Activated T-cell treated with anti-CD3 and anti-CD28 coated beads for 1 hour (primary cell): ENCODE data around the gene FCMR.
"Not testable (repeated sequence)": the region's sequence is repeated elsewhere in the genome, so short reads cannot be mapped to it uniquely, and the experiment has no call there.

Source experiments
- DNase-seq: peaks from one replicate; pipeline ENCODE4 v3.0.0-alpha.2; 2020; ENCODE audit warnings: low read depth

Gene FCMR

DNA sequence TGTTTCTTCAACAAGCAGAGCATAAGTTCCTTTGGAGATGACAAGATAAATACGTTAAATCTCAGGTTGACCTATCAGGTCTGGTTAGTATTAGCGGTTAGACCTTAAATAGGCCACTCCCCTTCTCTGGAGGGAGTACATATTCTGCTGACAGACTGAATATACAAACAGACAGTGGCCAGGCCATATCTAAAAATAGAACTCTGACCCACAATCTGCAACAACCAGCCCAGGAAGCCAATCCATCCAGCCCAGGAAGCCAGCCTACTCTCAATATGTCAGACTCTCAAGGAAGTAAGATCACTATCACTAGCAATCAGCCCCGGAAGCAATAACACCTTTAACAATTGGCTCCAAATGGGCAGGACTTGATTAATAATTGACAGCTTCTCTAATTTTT is 49.6 kb downstream of the FCMR start:
- DNase-seq, result no peak

DNA sequence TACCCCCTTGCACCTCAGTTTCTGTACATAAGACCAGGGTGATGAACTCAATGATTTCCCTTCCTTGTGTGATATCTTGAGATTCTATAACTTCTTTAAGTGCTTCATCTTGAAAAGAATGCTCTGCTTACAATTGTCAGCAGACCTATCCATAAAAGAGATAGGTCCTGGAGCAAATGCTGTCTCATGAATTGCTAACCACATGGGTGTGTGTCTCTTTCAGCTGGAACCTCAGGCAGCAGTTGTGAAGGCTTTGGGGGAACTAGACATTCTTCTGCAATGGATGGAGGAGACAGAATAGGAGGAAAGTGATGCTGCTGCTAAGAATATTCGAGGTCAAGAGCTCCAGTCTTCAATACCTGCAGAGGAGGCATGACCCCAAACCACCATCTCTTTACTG is 53.5 kb downstream of the FCMR start:
- no peak for DNase-seq

DNA sequence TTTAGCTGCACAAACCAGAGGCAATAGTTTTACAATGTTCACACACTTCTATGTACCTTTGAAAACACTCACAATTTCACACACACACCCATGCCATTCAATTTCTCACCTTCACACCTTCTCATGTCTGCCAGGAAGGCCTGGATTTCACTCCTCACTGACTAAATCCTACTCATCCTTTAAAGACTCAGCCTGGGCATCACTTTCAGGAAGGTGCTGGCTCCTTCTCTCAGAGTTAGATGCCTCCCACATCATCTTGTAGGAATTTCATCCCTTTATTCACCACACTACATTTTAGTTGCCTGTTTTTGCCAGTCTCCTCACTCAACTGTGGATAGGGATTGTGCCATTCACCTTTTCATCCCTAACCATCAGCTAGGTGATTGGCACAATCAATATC is 54.0 kb downstream of the FCMR start:
- DNase-seq, result no peak

DNA sequence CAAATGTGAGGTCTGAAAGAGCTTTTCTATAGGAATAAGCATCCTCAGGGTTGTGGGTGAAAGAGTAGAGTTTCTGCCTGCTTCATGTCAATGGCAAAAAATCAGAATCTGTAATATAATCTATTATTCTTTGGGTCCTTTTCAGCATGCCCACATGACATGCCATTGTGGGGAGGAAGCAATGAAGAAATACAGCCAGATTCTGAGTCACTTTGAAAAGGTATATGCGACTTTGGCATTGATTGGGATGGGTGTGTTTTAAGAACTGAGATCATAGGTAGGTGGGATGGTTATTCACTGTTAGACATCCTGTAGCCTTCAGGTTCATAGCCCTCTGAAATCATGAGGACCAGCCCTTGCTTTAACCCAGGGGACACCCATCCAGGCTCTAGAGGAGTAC is 54.5 kb downstream of the FCMR start:
- no peak for DNase-seq

DNA sequence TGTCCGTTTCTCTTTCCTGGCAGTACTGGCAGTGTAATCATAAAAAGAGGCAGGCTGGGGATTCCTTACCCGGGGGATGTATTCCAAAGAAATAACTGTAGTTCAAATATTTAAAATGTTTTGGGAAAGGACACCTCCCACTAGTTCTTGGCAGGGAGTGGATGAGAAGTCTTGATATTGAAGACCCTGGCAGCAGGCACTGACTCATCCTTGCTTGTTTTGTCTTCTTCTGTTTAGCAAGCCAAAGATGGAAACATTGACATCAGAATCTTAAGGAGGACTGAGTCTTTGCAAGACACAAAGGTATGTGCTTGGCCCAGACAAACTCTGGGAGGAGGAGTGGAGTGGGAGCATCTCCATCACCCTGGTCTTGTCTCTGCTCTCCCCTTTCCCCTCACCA is 55.7 kb downstream of the FCMR start:
- no peak for DNase-seq

DNA sequence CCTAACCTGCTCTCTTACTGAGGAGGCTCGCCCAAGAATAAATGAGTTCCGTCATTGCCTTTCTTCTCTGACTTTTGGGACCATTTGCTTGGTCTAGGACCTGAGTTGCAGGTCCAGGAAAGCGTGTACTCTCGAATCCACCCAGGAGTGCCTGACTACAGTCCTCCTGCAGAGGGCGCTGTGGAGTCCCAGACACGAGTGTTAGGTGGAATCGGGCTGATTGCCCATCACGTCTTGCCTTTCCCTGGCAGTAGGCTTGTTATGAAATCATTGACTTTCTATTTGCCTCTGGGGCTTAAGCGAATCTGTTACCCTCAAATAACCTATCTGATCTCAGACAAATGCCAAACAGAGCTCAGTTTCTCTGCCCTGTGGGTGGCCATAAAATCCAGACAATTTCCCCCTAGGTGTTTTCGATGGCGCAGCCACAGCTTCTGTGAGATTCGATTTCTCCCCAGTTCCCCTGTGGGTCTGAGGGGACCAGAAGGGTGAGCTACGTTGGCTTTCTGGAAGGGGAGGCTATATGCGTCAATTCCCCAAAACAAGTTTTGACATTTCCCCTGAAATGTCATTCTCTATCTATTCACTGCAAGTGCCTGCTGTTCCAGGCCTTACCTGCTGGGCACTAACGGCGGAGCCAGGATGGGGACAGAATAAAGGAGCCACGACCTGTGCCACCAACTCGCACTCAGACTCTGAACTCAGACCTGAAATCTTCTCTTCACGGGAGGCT is 56.6 kb downstream of the FCMR start, which contains the start of gene IL20:
TSS of gene IL20 (plus strand) at position 685 of the 733 bp plus-strand sequence. CDS start 230 bp downstream, outside the sequence.
- DNase-seq, result peak; percentile 93

DNA sequence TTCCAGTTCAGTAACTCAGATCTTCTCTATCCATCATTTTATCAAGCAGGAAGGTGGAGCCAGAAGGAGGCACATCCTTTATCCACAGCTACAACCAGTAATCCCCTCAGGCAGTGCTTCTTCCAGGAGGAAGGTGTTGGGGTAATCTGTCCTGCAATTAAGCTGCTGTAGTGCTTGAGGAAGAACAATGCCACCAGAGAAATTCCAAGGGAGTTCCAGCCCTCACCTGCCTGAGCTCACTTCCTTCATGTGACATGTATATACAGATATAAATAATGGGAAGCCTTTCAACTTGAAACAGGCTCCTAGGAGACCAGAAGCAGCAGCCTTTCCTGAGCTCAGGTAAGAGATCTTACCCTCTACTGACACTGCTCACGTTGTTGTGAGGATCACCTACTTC is 58.5 kb downstream of the FCMR start:
- DNase-seq, result no peak

DNA sequence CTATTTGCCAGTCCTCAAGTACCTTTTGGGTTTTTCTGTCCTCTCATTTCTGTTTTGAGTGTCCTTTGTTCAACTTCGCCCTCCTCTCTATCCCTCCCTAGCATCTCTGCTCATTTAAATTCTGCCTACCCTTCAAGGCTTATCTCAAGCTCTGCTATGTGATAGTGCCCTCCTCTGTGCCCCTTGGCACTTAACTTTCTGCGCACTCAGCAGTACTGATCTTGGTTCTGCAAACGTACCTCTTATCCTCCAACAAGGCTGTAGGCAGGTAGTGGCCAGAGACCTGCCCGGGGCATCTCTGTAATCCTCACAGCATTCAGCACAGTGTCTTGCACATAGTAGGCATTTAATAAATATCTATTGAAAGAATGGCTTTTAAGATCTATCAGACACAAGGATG is 61.6 kb downstream of the FCMR start:
- no peak for DNase-seq

DNA sequence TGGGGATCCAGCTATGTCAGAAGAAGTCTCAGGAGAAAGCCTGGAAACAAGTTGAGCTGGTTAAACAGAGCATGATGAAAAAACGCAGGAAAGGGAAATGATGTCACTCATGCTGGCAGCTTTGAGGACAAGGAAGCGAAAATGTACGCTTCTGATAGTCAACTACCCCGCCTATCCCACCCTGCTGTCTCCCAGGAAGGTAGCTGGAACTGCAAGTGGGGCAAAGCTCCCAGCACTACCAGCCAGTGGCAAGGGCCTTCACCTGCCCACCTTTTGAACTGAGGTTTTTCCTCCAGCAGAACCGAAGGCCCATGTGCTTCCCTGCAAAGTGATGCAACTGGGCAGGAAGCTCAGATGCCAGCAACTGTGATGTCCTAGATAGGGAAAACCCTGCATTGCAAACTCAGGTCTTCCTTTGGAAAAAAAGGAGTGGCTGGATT is 62.6 kb downstream of the FCMR start:
- no peak for DNase-seq

DNA sequence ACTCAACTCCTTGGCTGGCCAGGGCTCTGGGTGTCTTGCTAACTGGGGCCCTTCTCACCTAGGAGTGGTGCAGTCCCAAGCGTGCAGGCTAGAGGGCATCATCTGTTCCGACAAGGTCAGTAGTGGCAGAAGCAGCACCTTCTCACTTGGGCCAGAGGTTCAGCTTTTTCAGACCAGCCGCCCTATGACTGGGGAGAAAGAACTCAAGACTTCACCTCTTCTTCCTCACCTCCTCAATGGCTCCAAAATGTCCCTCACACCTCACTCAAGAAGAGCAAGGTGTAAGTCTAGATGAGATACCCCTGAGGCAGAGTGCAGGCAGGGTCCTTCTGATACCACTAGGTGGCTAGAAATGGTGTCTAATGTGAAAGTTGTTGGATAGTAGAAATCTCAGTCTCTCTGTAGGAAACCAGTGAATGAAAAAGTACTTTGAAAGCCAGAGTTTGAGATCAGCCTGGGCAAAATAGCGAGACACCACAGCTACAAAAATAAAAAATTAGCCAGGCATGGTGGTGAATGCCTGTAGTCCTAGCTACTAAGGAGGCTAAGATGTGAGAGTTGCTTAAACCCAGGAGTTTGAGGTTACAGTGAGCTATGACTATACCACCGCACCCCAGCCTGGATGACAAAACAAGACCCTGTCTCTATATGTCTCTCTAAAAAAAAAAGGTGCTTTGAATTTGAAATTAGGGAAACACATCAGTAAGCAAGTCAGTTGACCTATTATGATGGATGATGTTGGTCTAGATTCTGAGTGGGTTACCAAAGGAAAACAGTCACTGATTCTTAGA is 64.9 kb downstream of the FCMR start:
- no peak for DNase-seq

DNA sequence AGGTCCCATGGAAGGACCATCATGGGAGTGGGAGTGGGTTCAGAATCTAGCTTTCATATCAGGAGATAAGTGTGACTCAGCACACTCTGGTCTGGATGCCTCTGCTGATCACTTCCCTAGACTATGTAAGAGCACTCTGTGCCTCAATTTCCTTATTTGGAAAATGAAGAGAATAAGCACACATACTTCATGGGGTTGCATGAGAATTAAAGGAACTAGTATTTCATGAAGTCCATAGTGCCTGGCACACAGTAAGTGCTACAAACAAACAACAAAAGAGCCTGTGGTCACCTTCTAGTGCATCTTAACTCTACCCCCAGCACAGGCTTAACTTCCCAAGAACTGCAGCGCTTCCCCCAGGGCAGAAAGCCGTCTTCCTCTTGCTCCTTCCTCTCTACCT is 65.9 kb downstream of the FCMR start:
- no peak for DNase-seq

DNA sequence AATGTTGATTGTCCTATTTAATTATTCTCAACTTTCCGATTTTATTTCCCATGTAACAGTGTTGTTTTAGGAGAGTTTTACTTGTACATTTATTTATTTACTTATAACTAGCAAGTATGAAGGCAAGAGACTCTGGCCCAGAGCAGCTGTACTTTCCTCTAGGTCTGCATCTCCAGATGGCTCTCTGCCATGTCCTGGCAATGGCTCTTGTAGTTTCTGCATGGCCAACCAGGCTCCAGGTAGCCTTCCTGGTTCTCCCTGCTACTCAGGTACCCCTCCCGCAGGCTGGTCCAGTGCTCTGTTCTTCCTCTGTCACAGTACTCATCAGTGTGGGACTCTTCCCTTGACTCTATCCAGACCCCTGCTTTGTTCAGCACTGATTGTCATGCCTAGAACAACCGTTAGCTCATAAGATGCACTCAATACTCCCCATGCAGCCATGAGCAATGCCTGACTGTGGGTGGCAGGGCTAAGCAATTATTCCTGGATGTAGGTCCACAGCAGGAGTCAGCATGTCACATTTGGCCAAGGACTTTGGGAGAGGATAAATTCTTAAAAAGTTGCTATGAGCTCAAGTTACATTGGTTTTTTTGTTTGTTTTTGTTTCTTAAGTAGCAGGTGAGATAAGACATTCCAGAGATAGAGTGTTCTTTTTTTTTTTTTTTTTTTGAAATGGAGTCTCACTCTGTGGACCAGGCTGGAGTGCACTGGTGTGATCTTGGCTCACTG is 67.2 kb downstream of the FCMR start:
- DNase-seq, result no peak

DNA sequence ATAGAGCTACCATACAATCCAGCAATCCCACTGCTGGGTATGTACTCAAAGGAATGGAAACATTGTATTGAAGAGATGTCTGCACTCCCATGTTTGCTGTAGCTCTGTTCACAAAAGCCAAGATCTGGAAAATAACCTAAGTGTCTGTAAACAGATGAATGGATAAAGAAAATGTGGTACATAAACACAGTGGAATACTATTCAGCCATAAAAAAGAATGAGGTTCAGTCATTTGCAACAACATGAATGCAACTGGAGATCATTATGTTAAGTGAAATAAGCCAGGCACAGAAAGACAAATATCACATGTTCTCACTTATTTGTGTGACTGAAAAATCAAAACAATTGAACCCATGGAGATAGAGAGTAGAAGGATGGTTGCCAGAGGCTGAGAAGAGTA is 68.0 kb downstream of the FCMR start:
- not testable (repeated sequence) for DNase-seq
